H1 (cell line): ENCODE data around the gene DDAH2. TPM values are rescaled to one million over a fixed set of nuclear protein-coding genes. Genes with fewer than 3 reads are reported as not detected.

Experiments
- CTCF ChIA-PET: fragments of 300-600 bp; sonication (Branson Sonifier 250); formaldehyde crosslinking; loops from one replicate; lab custom pipeline; 2021; ENCODE audit not compliant: partially characterized antibody; lab: Charles Lee
- POLR2A ChIA-PET: fragments of 300-600 bp; sonication (Branson Sonifier 250); formaldehyde crosslinking; loops from one replicate; lab custom pipeline; 2021; ENCODE audit warnings: inconsistent platforms; ENCODE audit not compliant: partially characterized antibody; lab: Charles Lee
- DNase-seq, 2 experiments: peaks; one replicate each; pipeline versions ENCODE4 v3.0.0 to v3.0.0-alpha.2; 2010 to 2022; ENCODE audit warnings: low spot score in 2 of 2, low read depth in 1 of 2, mixed read lengths in 1 of 2
- FAIRE-seq: peaks from 2 replicates; lab custom pipeline; 2011; peaks lifted over from hg19 to GRCh38; lab: Jason Lieb, UNC
- H2AFZ ChIP-seq: 2 replicates; pipeline ENCODE4 v1.8.1; 2012; ENCODE audit warnings: low read length, inconsistent platforms
- H2AK5ac ChIP-seq: 2 replicates; pipeline ENCODE4 v1.6.1; 2013; ENCODE audit warnings: low read depth, low read length
- H2BK120ac ChIP-seq: replicated peaks from 2 replicates; pipeline ENCODE3; 2013; ENCODE audit warnings: low read depth, low read length, inconsistent platforms
- H2BK12ac ChIP-seq: 2 replicates; pipeline ENCODE4 v1.6.1; 2013; ENCODE audit warnings: low read depth, low read length
- H2BK15ac ChIP-seq: 2 replicates; pipeline ENCODE4 v1.6.1; 2013; ENCODE audit warnings: low read length
- H2BK20ac ChIP-seq: 2 replicates; pipeline ENCODE4 v1.6.1; 2013; ENCODE audit warnings: low read length
- H2BK5ac ChIP-seq: 2 replicates; pipeline ENCODE4 v1.6.1; 2013; ENCODE audit warnings: low read depth, low read length
- H3K14ac ChIP-seq: 2 replicates; pipeline ENCODE4 v1.6.1; 2013; ENCODE audit warnings: inconsistent platforms; ENCODE audit not compliant: insufficient read length
- H3K18ac ChIP-seq: 2 replicates; pipeline ENCODE4 v1.6.1; 2013; ENCODE audit warnings: low read length; ENCODE audit errors: extremely low read depth
- H3K23ac ChIP-seq: 2 replicates; pipeline ENCODE4 v1.6.1; 2013; ENCODE audit warnings: inconsistent platforms; ENCODE audit not compliant: insufficient read length
- H3K23me2 ChIP-seq: 2 replicates; pipeline ENCODE4 v1.6.1; 2013; ENCODE audit warnings: low read depth, low read length
- H3K27ac ChIP-seq: 2 replicates; pipeline ENCODE4 v1.6.1; 2011; ENCODE audit warnings: low read depth, low read length, inconsistent platforms
- H3K27me3 ChIP-seq, 4 experiments: replicated peaks in 1 of 4; 1 replicate in 1 of 4; 2 replicates in 3 of 4; pipeline versions ENCODE4 v1.6.1 to v1.8.1; 2011 to 2013; ENCODE audit warnings: low read length in 3 of 4, mild to moderate bottlenecking in 3 of 4, inconsistent platforms in 2 of 4, mixed read lengths in 2 of 4, moderate library complexity in 1 of 4; ENCODE audit not compliant: control insufficient read depth in 3 of 4, insufficient read depth in 3 of 4; ENCODE audit errors: extremely low read depth in 1 of 4
- H3K36me3 ChIP-seq, 4 experiments: 2 replicates each; pipeline versions ENCODE4 v1.6.1 to v1.8.1; 2011 to 2013; ENCODE audit warnings: mild to moderate bottlenecking in 4 of 4, low read length in 3 of 4, moderate library complexity in 2 of 4, control low read depth in 1 of 4, inconsistent platforms in 1 of 4; ENCODE audit not compliant: insufficient read depth in 4 of 4, control insufficient read depth in 2 of 4
- H3K4ac ChIP-seq: replicated peaks from 2 replicates; pipeline ENCODE3; 2013; ENCODE audit warnings: low read length, low read depth, mixed read lengths, inconsistent platforms; ENCODE audit not compliant: insufficient read length
- H3K4me1 ChIP-seq, 4 experiments: replicated peaks in 1 of 4; 1 replicate in 1 of 4; 2 replicates in 3 of 4; pipeline versions ENCODE4 v1.6.1 to v1.8.1; 2011 to 2013; ENCODE audit warnings: low read length in 3 of 4, inconsistent platforms in 2 of 4, mixed read lengths in 1 of 4; ENCODE audit not compliant: insufficient read depth in 4 of 4, control insufficient read depth in 3 of 4
- H3K4me2 ChIP-seq, 2 experiments: 2 replicates each; pipeline versions ENCODE4 v1.6.1 to v1.8.1; 2011 to 2013; ENCODE audit warnings: low read depth in 2 of 2, low read length in 2 of 2, control low read depth in 1 of 2, inconsistent platforms in 1 of 2, mild to moderate bottlenecking in 1 of 2; ENCODE audit not compliant: insufficient read depth in 1 of 2
- H3K4me3 ChIP-seq, 4 experiments: fragments of 200-600, 300-600 bp in 1 of 4; sonication (generic), shearing (Covaris generic), sonication (Bioruptor Twin) in 1 of 4; 2 replicates each; pipeline versions ENCODE4 v1.5.1 to v1.8.1; 2011 to 2016; ENCODE audit warnings: low read length in 4 of 4, low read depth in 3 of 4, control low read depth in 2 of 4, inconsistent platforms in 2 of 4, mild to moderate bottlenecking in 2 of 4, mixed read lengths in 1 of 4, moderate library complexity in 1 of 4; ENCODE audit not compliant: insufficient read depth in 2 of 4; ENCODE audit errors: extremely low read depth in 1 of 4
- H3K56ac ChIP-seq: replicated peaks from 2 replicates; pipeline ENCODE3; 2013; ENCODE audit warnings: low read depth, mild to moderate bottlenecking, mixed read lengths, low read length, inconsistent platforms; ENCODE audit not compliant: insufficient read length
- H3K79me1 ChIP-seq: 2 replicates; pipeline ENCODE4 v1.6.1; 2013; ENCODE audit warnings: low read depth, low read length, control low read depth
- H3K79me2 ChIP-seq, 2 experiments: 2 replicates each; pipeline versions ENCODE4 v1.6.1 to v1.8.1; 2012 to 2013; ENCODE audit warnings: low read length in 2 of 2, mild to moderate bottlenecking in 2 of 2, inconsistent platforms in 1 of 2; ENCODE audit not compliant: insufficient read depth in 2 of 2, control insufficient read depth in 1 of 2
- H3K9ac ChIP-seq, 4 experiments: replicated peaks in 1 of 4; 1 replicate in 1 of 4; 2 replicates in 3 of 4; pipeline versions ENCODE4 v1.6.1 to v1.8.1; 2011 to 2013; ENCODE audit warnings: low read depth in 3 of 4, low read length in 3 of 4, control low read depth in 2 of 4, mild to moderate bottlenecking in 2 of 4, moderate library complexity in 2 of 4, inconsistent platforms in 1 of 4; ENCODE audit errors: extremely low read depth in 1 of 4
- H3K9me3 ChIP-seq, 2 experiments: 2 replicates each; pipeline versions ENCODE4 v1.6.1 to v1.8.1; 2012 to 2013; ENCODE audit warnings: mild to moderate bottlenecking in 2 of 2, moderate library complexity in 2 of 2, control low read depth in 1 of 2, inconsistent platforms in 1 of 2, low read depth in 1 of 2, low read length in 1 of 2, mixed read lengths in 1 of 2; ENCODE audit not compliant: insufficient read depth in 2 of 2
- H4K20me1 ChIP-seq, 2 experiments: replicated peaks in 1 of 2; 2 replicates each; pipeline versions ENCODE3 to v1.8.1; 2011 to 2013; ENCODE audit warnings: inconsistent platforms in 2 of 2, low read length in 2 of 2, mild to moderate bottlenecking in 1 of 2; ENCODE audit not compliant: insufficient read depth in 2 of 2, control insufficient read depth in 1 of 2
- H4K5ac ChIP-seq: 2 replicates; pipeline ENCODE4 v1.6.1; 2013; ENCODE audit warnings: low read length, low read depth, mixed read lengths, inconsistent platforms; ENCODE audit not compliant: insufficient read length
- H4K8ac ChIP-seq: 2 replicates; pipeline ENCODE4 v1.8.0; 2013; ENCODE audit warnings: mild to moderate bottlenecking, moderate library complexity, low read length, inconsistent platforms; ENCODE audit not compliant: insufficient read depth; ENCODE audit errors: extremely low read depth
- H4K91ac ChIP-seq: replicated peaks from 2 replicates; pipeline ENCODE3; 2013; ENCODE audit warnings: low read length, mixed read lengths, inconsistent platforms; ENCODE audit not compliant: insufficient read length
- CBX8 ChIP-seq: fragments of 300-800, 300-1000 bp; sonication (generic); IDR thresholded peaks from 2 replicates; pipeline ENCODE4 v1.7.1; 2016; ENCODE audit warnings: low read depth, low read length, borderline replicate concordance
- GTF2F1 ChIP-seq: IDR thresholded peaks from 2 replicates; pipeline ENCODE4 v1.6.1; 2012; ENCODE audit warnings: low read depth, low read length, improper control_type of control experiment, borderline replicate concordance
- HDAC2 ChIP-seq, 2 experiments: fragments of 300-600 bp in 1 of 2; sonication (generic) in 1 of 2; IDR thresholded peaks; 2 replicates each; pipeline ENCODE4 v1.6.1; 2011 to 2012; ENCODE audit warnings: low read depth in 2 of 2, low read length in 2 of 2, mild to moderate bottlenecking in 2 of 2, moderate library complexity in 2 of 2, borderline replicate concordance in 1 of 2, inconsistent platforms in 1 of 2
- HDAC6 ChIP-seq: IDR thresholded peaks from one replicate; pipeline ENCODE4 v1.7.1; 2012; ENCODE audit warnings: low read depth, mild to moderate bottlenecking, inconsistent platforms, low read length, moderate library complexity
- NRF1 ChIP-seq: IDR thresholded peaks from 2 replicates; pipeline ENCODE4 v1.6.1; 2011; ENCODE audit warnings: mild to moderate bottlenecking, low read depth, low read length, improper control_type of control experiment
- RAD21 ChIP-seq, 2 experiments: IDR thresholded peaks in 1 of 2; conservative IDR thresholded peaks in 1 of 2; 2 replicates each; pipeline ENCODE4 v1.6.1; 2011; ENCODE audit warnings: low read depth in 2 of 2, low read length in 2 of 2, improper control_type of control experiment in 1 of 2, inconsistent platforms in 1 of 2, mild to moderate bottlenecking in 1 of 2, moderate library complexity in 1 of 2
- RNF2 ChIP-seq: fragments of 200-900, 300-1000 bp; sonication (generic); IDR thresholded peaks from 2 replicates; pipeline ENCODE4 v1.7.1; 2016; ENCODE audit warnings: borderline replicate concordance, low read depth, mild to moderate bottlenecking, antibody characterized with exemption, low read length; ENCODE audit not compliant: poor library complexity, severe bottlenecking; ENCODE audit errors: missing control alignments
- RXRA ChIP-seq: IDR thresholded peaks from 2 replicates; pipeline ENCODE4 v1.6.1; 2011; ENCODE audit warnings: low read depth, mild to moderate bottlenecking, low read length, moderate library complexity; ENCODE audit not compliant: insufficient read depth
- SAP30 ChIP-seq: fragments of 300-600 bp; sonication (generic); IDR thresholded peaks from 2 replicates; pipeline ENCODE4 v1.7.1; 2012; ENCODE audit warnings: low read length, moderate library complexity, mild to moderate bottlenecking, inconsistent platforms; ENCODE audit not compliant: insufficient read depth, insufficient replicate concordance
- SIN3A ChIP-seq, 2 experiments: IDR thresholded peaks in 1 of 2; conservative IDR thresholded peaks in 1 of 2; 2 replicates each; pipeline ENCODE4 v1.6.1; 2011 to 2012; ENCODE audit warnings: low read length in 2 of 2, improper control_type of control experiment in 1 of 2, low read depth in 1 of 2, mild to moderate bottlenecking in 1 of 2
- WGBS, 2 experiments: shearing (Covaris generic) in 1 of 2; methylation state at CpG; one replicate each; pipeline versions ENCODE4 v1.1.6 to v1.1.7; 2013 to 2015; ENCODE audit warnings: low lambda C conversion rate in 2 of 2, mixed read lengths in 2 of 2, inconsistent platforms in 1 of 2, low coverage in 1 of 2, missing lambda C conversion rate in 1 of 2; ENCODE audit not compliant: insufficient replicate concordance in 2 of 2, insufficient coverage in 1 of 2, insufficient read length in 1 of 2; ENCODE audit errors: extremely low coverage in 1 of 2, missing lambda C conversion rate in 1 of 2; 5-methylcytosine and 5-hydroxymethylcytosine counted together
- polyA plus RNA-seq, 7 experiments: library from polyadenylated mRNA; depleted of rRNA in 3 of 7; stranded (reverse) in 5 of 7; unstranded in 2 of 7; fragments of >200 nt in 5 of 7; fragments of 200-250 nt in 2 of 7; gene quantifications; 1 replicate in 5 of 7; 2 replicates in 1 of 7; 4 replicates in 1 of 7; pipeline versions ENCODE4 v1.2.1 to v1.2.3, GENCODE V29; 2011 to 2013; ENCODE audit warnings: missing spikeins in 2 of 7, mixed read lengths in 2 of 7
- total RNA-seq: library from RNA; stranded (reverse); fragmentation: NEBNext Ultra II Directional; extraction: Animal tissue kit (Norgen Biotek cat#: 25700); gene quantifications from 2 replicates; pipeline ENCODE4 v1.2.1, GENCODE V29; 2021
- TF ChIP-seq, protein P1 (sequence below): IDR thresholded peaks from 2 replicates; pipeline ENCODE4 v1.6.1; 2012; ENCODE audit warnings: inconsistent platforms

Gene DDAH2
- total and polyA plus RNA-seq, 2 of the 8 experiments (the other 6 are each of a cell fraction or from before 2014, with no cell fraction given) = 53.3 to 73.5 TPM

GRCh38 chr6:31708224-31708623 lies 20.9 kb downstream of the DDAH2 start:
- Histone ChIP-seq H3K23ac (no peak overlapping the region), H3K27me3 (no peaks in the 10 kb centered on the region; a peak in 1 of 7 replicates), H3K4me3 (no peak overlapping the region), H3K56ac (no peak overlapping the region), H2BK20ac (no peak overlapping the region), H2AK5ac (no peak overlapping the region), H2BK15ac (no peak overlapping the region), H2AFZ (no peak overlapping the region), H4K91ac (no peak overlapping the region), H3K9ac (no peak overlapping the region), H3K27ac (no peak overlapping the region), H4K5ac (no peak overlapping the region), H2BK12ac (no peak overlapping the region), H2BK120ac (no peak overlapping the region), H2BK5ac (no peak overlapping the region), H3K14ac (no peak overlapping the region), H3K36me3 (no peaks in the 10 kb centered on the region), H3K4me2 (no peak overlapping the region), H3K4ac (no peak overlapping the region), H3K4me1 (peaks cover 0 to 4% (median 0%) of the 10 kb centered on the region in 4 experiments; a peak in 1 of 7 replicates), H4K20me1 (no peaks in the 10 kb centered on the region), H3K79me2 (no peaks in the 10 kb centered on the region), H3K79me1 (no peaks in the 10 kb centered on the region), H4K8ac (no peak overlapping the region), H3K23me2 (peaks cover 5% of the 10 kb centered on the region; the same call in 1 of the 2 replicates), H3K9me3 (no peaks in the 10 kb centered on the region), H3K18ac (no peak overlapping the region)
- FAIRE-seq (no peak), DNase-seq (no peak)
- ChIA-PET CTCF (interaction anchor here (1.0 to 1.4 kb wide), 2 partner anchors 9 to 14 kb away, joined by 3 read pairs; no protein-coding TSS in a partner anchor), POLR2A (no interaction called here)
- 93% methylated on average over 3 of the region's 3 CpGs; no CpG with 5 or more reads in 1 of the 2 experiments for WGBS, 2 experiments
- TF ChIP-seq HDAC2 (IDR thresholded peaks at IDR 0.05; ENCODE audit: borderline replicate concordance in 1 of 2, low read depth in 2 of 2, low read length in 2 of 2) (no peak), RXRA (no peak), SIN3A (conservative IDR thresholded peaks at IDR 0.05 in 1 of 2, IDR thresholded peaks at IDR 0.05 in 1 of 2; ENCODE audit: low read depth in 1 of 2, low read length in 2 of 2) (no peak), CBX8 (no peak), HDAC6 (no peak), SAP30 (no peak), NRF1 (no peak), GTF2F1 (no peak), RNF2 (no peak), RAD21 (IDR thresholded peaks at IDR 0.05 in 1 of 2, conservative IDR thresholded peaks at IDR 0.05 in 1 of 2; ENCODE audit: low read depth in 2 of 2, low read length in 2 of 2) (no peak)
- TF ChIP-seq, protein P1, sequence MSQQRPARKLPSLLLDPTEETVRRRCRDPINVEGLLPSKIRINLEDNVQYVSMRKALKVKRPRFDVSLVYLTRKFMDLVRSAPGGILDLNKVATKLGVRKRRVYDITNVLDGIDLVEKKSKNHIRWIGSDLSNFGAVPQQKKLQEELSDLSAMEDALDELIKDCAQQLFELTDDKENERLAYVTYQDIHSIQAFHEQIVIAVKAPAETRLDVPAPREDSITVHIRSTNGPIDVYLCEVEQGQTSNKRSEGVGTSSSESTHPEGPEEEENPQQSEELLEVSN = no peak
